Measurements from ENCODE around the gene FBXW8. TPM values are rescaled to one million over a fixed set of nuclear protein-coding genes. Genes with fewer than 3 reads are reported as not detected.

The FBXW8 gene
- total RNA-seq, 4 donors from 2014 or later = 9.1 to 19.0 (median 13.5) TPM

- DNase-seq (ENCODE audit: low spot score in 2 of 2) = no peak
- Histone ChIP-seq H3K9me3 (no peaks in the 10 kb centered on the region), H3K27ac (no peak overlapping the region), H3K27me3 (peaks cover 6% of the 10 kb centered on the region), H3K36me3 (no peaks in the 10 kb centered on the region), H3K4me3 (no peak overlapping the region), H3K4me1 (no peaks in the 10 kb centered on the region)
- WGBS = 78% methylated on average over 10 of the region's 10 CpGs
- TF ChIP-seq EP300 (IDR thresholded peaks at IDR 0.05) (no peak), POLR2A (IDR thresholded peaks at IDR 0.05) (no peak), POLR2AphosphoS5 (IDR thresholded peaks at IDR 0.05) (no peak), CTCF (IDR thresholded peaks at IDR 0.05) (no peak)
Observed at GRCh38 chr12:117072736-117073490, 162.2 kb downstream of the FBXW8 start.

DNA sequence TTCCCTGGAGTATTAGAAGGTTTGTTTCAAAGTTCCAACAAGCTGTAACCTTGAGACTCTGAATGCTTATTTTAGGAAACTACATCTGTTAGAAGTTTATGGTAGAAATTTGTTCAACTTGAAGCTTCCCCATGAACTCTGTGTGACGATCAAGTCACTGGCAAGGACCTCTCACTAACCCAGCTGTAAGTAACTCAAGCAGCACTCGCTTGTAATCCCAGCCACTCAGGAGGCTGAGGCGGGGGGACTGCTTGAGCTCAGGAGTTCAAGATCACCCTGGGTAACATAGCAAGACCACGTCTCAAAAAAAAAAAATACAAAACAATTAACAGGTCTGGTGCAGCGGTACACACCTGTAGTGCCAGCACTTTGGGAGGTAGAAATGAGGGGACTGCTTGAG lies 162.9 kb downstream of the FBXW8 start:
- no peak for DNase-seq (ENCODE audit: low spot score in 2 of 2)
- Histone ChIP-seq H3K27me3 (peaks cover 6% of the 10 kb centered on the region), H3K27ac (no peak overlapping the region), H3K4me1 (no peaks in the 10 kb centered on the region), H3K36me3 (no peaks in the 10 kb centered on the region), H3K9me3 (no peaks in the 10 kb centered on the region), H3K4me3 (no peak overlapping the region)
- WGBS = 65% methylated on average over 5 of the region's 5 CpGs
- no peak for TF ChIP-seq CTCF (IDR thresholded peaks at IDR 0.05)

DNA sequence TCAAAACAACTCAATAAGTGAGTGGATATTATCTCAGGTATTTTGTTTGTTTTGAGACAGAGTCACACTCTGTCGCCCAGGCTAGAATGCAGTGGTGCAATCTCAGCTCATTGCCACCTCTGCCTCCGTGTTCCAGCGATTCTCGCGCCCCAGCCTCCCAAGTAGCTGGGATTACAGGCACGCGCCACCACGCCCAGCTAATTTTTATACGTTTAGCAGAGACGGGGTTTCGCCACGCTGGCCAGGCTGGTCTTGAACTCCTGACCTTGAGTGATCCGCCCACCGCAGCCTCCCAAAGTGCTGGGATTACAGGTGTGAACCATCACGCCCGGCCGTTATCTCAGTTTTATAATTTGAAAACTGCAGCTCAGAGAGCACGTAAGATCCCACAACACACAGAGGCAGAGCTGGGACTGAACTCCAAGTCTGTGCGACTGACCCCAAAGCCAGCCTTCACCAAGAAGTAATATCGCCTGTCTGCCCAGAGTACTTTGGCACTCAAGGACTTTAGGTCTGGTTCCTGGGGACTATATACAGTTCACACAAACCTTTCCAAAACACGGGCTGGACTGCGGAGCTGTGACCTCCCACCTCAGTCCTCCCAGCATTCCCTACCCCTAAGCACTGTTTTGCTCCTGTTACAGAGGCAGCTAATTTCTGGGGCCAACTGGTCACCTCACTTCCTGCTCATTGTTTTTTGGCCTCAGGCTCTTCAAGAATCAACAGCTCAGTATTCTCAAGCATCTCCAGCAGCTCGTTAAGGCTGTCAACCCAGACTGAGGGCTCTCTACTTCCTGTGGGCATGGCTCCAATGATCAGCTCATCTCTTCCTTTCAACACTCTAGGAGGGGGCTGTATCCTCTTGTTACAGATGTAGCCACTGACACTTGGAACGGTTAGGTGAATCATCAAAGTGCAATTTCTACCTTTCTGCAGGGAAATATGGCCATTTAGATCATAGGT lies 165.9 kb downstream of the FBXW8 start:
- peaks cover 6% of the 10 kb centered on the region for H3K27me3 ChIP-seq
- 79% methylated on average over 24 of the region's 24 CpGs for WGBS
- no peaks in the 10 kb centered on the region for H3K4me1 ChIP-seq
- TF ChIP-seq EP300 (IDR thresholded peaks at IDR 0.05) (no peak), POLR2A (IDR thresholded peaks at IDR 0.05) (no peak), CTCF (IDR thresholded peaks at IDR 0.05) (no peak), POLR2AphosphoS5 (IDR thresholded peaks at IDR 0.05) (no peak)
- H3K9me3 ChIP-seq = no peaks in the 10 kb centered on the region
- H3K4me3 ChIP-seq = no peak overlapping the region
- DNase-seq (ENCODE audit: low spot score in 2 of 2) = no peak
- no peak overlapping the region for H3K27ac ChIP-seq
- H3K36me3 ChIP-seq = no peaks in the 10 kb centered on the region

GRCh38 chr12:117079487-117079886 lies 168.7 kb downstream of the FBXW8 start:
- TF ChIP-seq EP300 (IDR thresholded peaks at IDR 0.05) = no peak
- no peak for DNase-seq (ENCODE audit: low spot score in 2 of 2)
- WGBS = 93% methylated on average over 4 of the region's 4 CpGs

DNA sequence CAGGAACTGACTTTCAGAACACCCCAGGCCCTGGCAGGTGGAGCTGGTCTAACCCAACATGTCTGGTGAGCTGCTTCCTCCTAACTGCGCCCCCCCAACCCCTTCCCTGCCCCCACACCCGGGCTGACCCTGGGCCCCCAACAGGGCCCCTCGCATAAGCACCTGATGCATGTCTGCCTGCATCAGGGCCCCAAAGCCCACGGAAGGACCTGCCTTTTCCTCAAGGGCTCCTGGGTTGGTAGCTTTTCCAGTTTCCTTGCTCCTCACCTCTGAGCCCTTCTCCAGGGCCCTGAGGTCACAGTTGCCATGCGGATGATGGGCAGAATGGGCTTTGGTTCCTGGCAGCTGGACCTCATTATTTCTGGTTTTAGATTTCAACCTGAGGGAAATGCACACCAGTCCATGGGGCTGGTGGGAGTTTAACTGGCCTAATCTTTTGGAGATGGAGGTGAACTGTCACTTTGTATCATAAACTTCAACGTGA lies 170.0 kb downstream of the FBXW8 start:
- H3K9me3 ChIP-seq = no peaks in the 10 kb centered on the region
- H3K36me3 ChIP-seq = no peaks in the 10 kb centered on the region
- no peak for DNase-seq (ENCODE audit: low spot score in 2 of 2)
- TF ChIP-seq POLR2AphosphoS5 (IDR thresholded peaks at IDR 0.05) (no peak), EP300 (IDR thresholded peaks at IDR 0.05) (no peak), CTCF (IDR thresholded peaks at IDR 0.05) (no peak), POLR2A (IDR thresholded peaks at IDR 0.05) (no peak)
- peaks cover 13% of the 10 kb centered on the region for H3K27me3 ChIP-seq
- no peak overlapping the region for H3K27ac ChIP-seq
- H3K4me1 ChIP-seq = no peaks in the 10 kb centered on the region
- WGBS = 56% methylated on average over 6 of the region's 6 CpGs
- H3K4me3 ChIP-seq = no peak overlapping the region

More at GRCh38 chr12:117079487-117079886, 168.7 kb downstream of the FBXW8 start:
- Histone ChIP-seq H3K27ac (no peak overlapping the region), H3K4me1 (no peaks in the 10 kb centered on the region), H3K27me3 (peaks cover 9% of the 10 kb centered on the region), H3K9me3 (no peaks in the 10 kb centered on the region), H3K4me3 (no peak overlapping the region), H3K36me3 (no peaks in the 10 kb centered on the region)

Other genes starting within 250 kb of the FBXW8 start
- gene SPRING1, start 172.9 kb upstream of the FBXW8 start, total RNA-seq = 10 to 100 TPM; 19.9 to 31.4 (median 27.5) TPM
- 1 to 10 TPM in 1 of 4 donors, under 1 TPM in 3; 0.40 to 1.4 (median 0.69) TPM for gene RNFT2, start 172.6 kb upstream of the FBXW8 start, total RNA-seq
- not detected for gene HRK, start 29.5 kb upstream of the FBXW8 start, total RNA-seq
- 10 to 100 TPM in 3 of 4 donors, 1 to 10 TPM in 1; 7.2 to 21.9 (median 19.9) TPM for gene TESC, start 188.5 kb downstream of the FBXW8 start, total RNA-seq